GM23338 (cell line): ENCODE results near the gene ATP6V0C. TPM values are rescaled to one million over a fixed set of nuclear protein-coding genes. Genes with fewer than 3 reads are reported as not detected.
"Not testable (repeated sequence)": the region's sequence is repeated elsewhere in the genome, so short reads cannot be mapped to it uniquely, and the experiment has no call there.

Source experiments
- ATAC-seq: fragments of 200-7000 bp; cut with Tn5 transposase; 3 replicates; pipeline ENCODE4 v1.9.1; 2020
- DNase-seq: peaks from one replicate; pipeline ENCODE4 v3.0.0-alpha.2; 2015; ENCODE audit warnings: low spot score
- H2AFZ ChIP-seq: fragments of 200-600 bp; sonication (generic); 2 replicates; pipeline ENCODE4 v1.8.0; 2016; ENCODE audit warnings: antibody characterized with exemption, mild to moderate bottlenecking, moderate library complexity
- H3F3A ChIP-seq: fragments of 200-600 bp; sonication (generic); replicated peaks from 2 replicates; pipeline ENCODE4 v1.8.0; 2017; ENCODE audit warnings: antibody characterized with exemption, mixed run types, low read depth
- H3K27ac ChIP-seq: fragments of 200-600 bp; sonication (generic); 2 replicates; pipeline ENCODE4 v1.6.1; 2016; ENCODE audit warnings: low read depth
- H3K27me3 ChIP-seq: fragments of 200-600 bp; sonication (generic); 2 replicates; pipeline ENCODE4 v1.8.0; 2016; ENCODE audit warnings: mild to moderate bottlenecking, mixed run types, moderate library complexity; ENCODE audit not compliant: insufficient read depth
- H3K36me3 ChIP-seq: fragments of 200-600 bp; sonication (generic); 2 replicates; pipeline ENCODE4 v1.8.0; 2016; ENCODE audit warnings: mild to moderate bottlenecking; ENCODE audit not compliant: insufficient read depth
- H3K4me1 ChIP-seq: fragments of 200-600 bp; sonication (generic); 2 replicates; pipeline ENCODE4 v1.8.0; 2016; ENCODE audit warnings: mild to moderate bottlenecking, moderate library complexity; ENCODE audit not compliant: insufficient read depth
- H3K4me2 ChIP-seq: fragments of 200-600 bp; sonication (generic); 2 replicates; pipeline ENCODE4 v1.7.1; 2017; ENCODE audit warnings: mixed run types
- H3K4me3 ChIP-seq: fragments of 200-600 bp; sonication (generic); 2 replicates; pipeline ENCODE4 v1.6.1; 2016; ENCODE audit warnings: mixed run types
- H3K79me2 ChIP-seq: fragments of 200-600 bp; sonication (generic); replicated peaks from 2 replicates; pipeline ENCODE4 v1.8.0; 2017; ENCODE audit warnings: mild to moderate bottlenecking; ENCODE audit not compliant: insufficient read depth
- H3K9me2 ChIP-seq: fragments of 200-600 bp; sonication (generic); 2 replicates; pipeline ENCODE4 v1.8.0; 2017; ENCODE audit not compliant: insufficient read depth
- H4K20me1 ChIP-seq: fragments of 200-600 bp; sonication (generic); replicated peaks from 2 replicates; pipeline ENCODE4 v1.8.0; 2017; ENCODE audit warnings: mild to moderate bottlenecking; ENCODE audit not compliant: insufficient read depth
- H3K27ac Mint-ChIP-seq: 2 replicates; pipeline ENCODE4 v1.8.0; 2020; ENCODE audit warnings: inconsistent platforms, mild to moderate bottlenecking, moderate library complexity, mixed read lengths
- H3K27me3 Mint-ChIP-seq: 3 replicates; pipeline ENCODE4 v1.8.0; 2022; ENCODE audit warnings: low read depth, mild to moderate bottlenecking, moderate library complexity, mixed read lengths, inconsistent platforms; ENCODE audit not compliant: insufficient read depth, poor library complexity
- H3K36me3 Mint-ChIP-seq: 3 replicates; pipeline ENCODE4 v1.8.0; 2021; ENCODE audit warnings: low read depth, mild to moderate bottlenecking, inconsistent platforms, moderate library complexity, mixed read lengths
- H3K4me1 Mint-ChIP-seq: 3 replicates; pipeline ENCODE4 v1.8.0; 2020; ENCODE audit warnings: mild to moderate bottlenecking, inconsistent platforms, mixed read lengths
- H3K4me3 Mint-ChIP-seq: 3 replicates; pipeline ENCODE4 v1.8.0; 2021; ENCODE audit warnings: moderate library complexity, mild to moderate bottlenecking, inconsistent platforms, mixed read lengths
- H3K9me3 Mint-ChIP-seq: 3 replicates; pipeline ENCODE4 v1.8.0; 2020; ENCODE audit warnings: moderate library complexity, mild to moderate bottlenecking, inconsistent platforms, mixed read lengths
- CREB1 ChIP-seq: fragments of 250-450 bp; sonication (Bioruptor Pico); IDR thresholded peaks from 2 replicates; pipeline ENCODE4 v1.5.0; 2020; ENCODE audit warnings: low read depth, mild to moderate bottlenecking, moderate library complexity
- CTCF ChIP-seq, 2 experiments: fragments of 200-600 bp in 1 of 2; sonication (generic) in 1 of 2; conservative IDR thresholded peaks; 2 replicates each; pipeline versions ENCODE4 v1.5.1 to v1.6.1; 2016 to 2017; ENCODE audit warnings: antibody characterized with exemption in 2 of 2, low read depth in 2 of 2, mild to moderate bottlenecking in 2 of 2, moderate library complexity in 1 of 2
- EZH2 ChIP-seq: fragments of 200-600 bp; sonication (generic); IDR thresholded peaks from one replicate; pipeline ENCODE4 v1.8.0; 2017; ENCODE audit warnings: antibody characterized with exemption, mild to moderate bottlenecking, low read depth; ENCODE audit not compliant: unreplicated experiment
- JUNB ChIP-seq: IDR thresholded peaks from one replicate; pipeline ENCODE4 v1.6.1; 2016; ENCODE audit warnings: antibody characterized with exemption; ENCODE audit not compliant: unreplicated experiment
- REST ChIP-seq: IDR thresholded peaks from one replicate; pipeline ENCODE4 v1.6.1; 2018; ENCODE audit warnings: antibody characterized with exemption; ENCODE audit not compliant: unreplicated experiment
- STAT1 ChIP-seq: IDR thresholded peaks from one replicate; pipeline ENCODE4 v1.6.1; 2016; ENCODE audit warnings: antibody characterized with exemption; ENCODE audit not compliant: unreplicated experiment
- ZNF331 ChIP-seq: fragments of 250-450 bp; sonication (Bioruptor Pico); IDR thresholded peaks from 2 replicates; pipeline ENCODE4 v1.5.0; 2020; ENCODE audit warnings: low read depth, mild to moderate bottlenecking, moderate library complexity
- polyA plus RNA-seq: library from polyadenylated mRNA; unstranded; fragments of >200 nt; fragmentation: Nextera tagmentation; extraction: Ambion mirVana; gene quantifications from 2 replicates; pipeline ENCODE4 v1.2.1, GENCODE V29; 2016
- total RNA-seq: library from RNA; depleted of rRNA; stranded (reverse); fragments of >200 nt; shearing (Covaris generic); gene quantifications from 2 replicates; pipeline ENCODE4 v1.2.3, GENCODE V29; 2014

Gene ATP6V0C
- total and polyA plus RNA-seq, 2 experiments from 2014 or later: 98.2 to 162 TPM

GRCh38 chr16:2478279-2478678, 35.5 kb upstream of the ATP6V0C start:
- TF ChIP-seq EZH2: no peak
- no peak for TF ChIP-seq STAT1
- TF ChIP-seq JUNB: no peak
- no peak for TF ChIP-seq ZNF331 (CRISPR knock-in tag)
- Mint-ChIP-seq H3K27me3 (peaks cover 24% of the 10 kb centered on the region), H3K27ac (no peak overlapping the region), H3K36me3 (no peaks in the 10 kb centered on the region; the same call in 1 of the 3 replicates), H3K9me3 (no peaks in the 10 kb centered on the region), H3K4me3 (no peak overlapping the region), H3K4me1 (peaks cover 7% of the 10 kb centered on the region; the same call in 2 of the 3 replicates)
- DNase-seq: no peak
- no peak for ATAC-seq
- Histone ChIP-seq H3K9me2 (no peaks in the 10 kb centered on the region), H3K27ac (no peak overlapping the region), H3K4me2 (no peak overlapping the region), H3K79me2 (peaks cover 17% of the 10 kb centered on the region), H3K4me1 (peaks cover 8% of the 10 kb centered on the region), H3F3A (peaks cover 9% of the 10 kb centered on the region), H4K20me1 (peaks cover 32% of the 10 kb centered on the region), H3K27me3 (peaks cover 25% of the 10 kb centered on the region), H3K36me3 (no peaks in the 10 kb centered on the region), H3K4me3 (no peak overlapping the region), H2AFZ (no peak overlapping the region)

GRCh38 chr16:2479996-2480395, 33.8 kb upstream of the ATP6V0C start:
- not testable (repeated sequence) for H3K27ac ChIP-seq, H3K9me3 Mint-ChIP-seq, ATAC-seq, H3K4me3 ChIP-seq, H2AFZ ChIP-seq, H3K36me3 Mint-ChIP-seq, H3K36me3 ChIP-seq, H3F3A ChIP-seq, H3K9me2 ChIP-seq, H3K4me1 ChIP-seq, DNase-seq, H3K4me2 ChIP-seq, H3K27ac Mint-ChIP-seq, H3K4me3 Mint-ChIP-seq
- Histone ChIP-seq H3K79me2 (peaks cover 17% of the 10 kb centered on the region), H3K27me3 (peaks cover 14% of the 10 kb centered on the region; the same call in 1 of the 2 replicates), H4K20me1 (peaks cover 32% of the 10 kb centered on the region)
- H3K4me1 Mint-ChIP-seq: peaks cover 14% of the 10 kb centered on the region
- peaks cover 18% of the 10 kb centered on the region for H3K27me3 Mint-ChIP-seq

- Mint-ChIP-seq H3K27me3 (peaks cover 16% of the 10 kb centered on the region), H3K4me1 (peaks cover 13% of the 10 kb centered on the region), H3K27ac (no peak overlapping the region), H3K36me3 (no peaks in the 10 kb centered on the region; the same call in 1 of the 3 replicates), H3K4me3 (no peak overlapping the region), H3K9me3 (no peaks in the 10 kb centered on the region)
- H4K20me1 ChIP-seq: peaks cover 29% of the 10 kb centered on the region
- no peak for ATAC-seq
- no peaks in the 10 kb centered on the region for H3K9me2 ChIP-seq
- H3K27ac ChIP-seq: no peak overlapping the region
- H3K4me2 ChIP-seq: no peak overlapping the region
- no peak overlapping the region for H3K4me3 ChIP-seq
- H2AFZ ChIP-seq: no peak overlapping the region
- no peak for DNase-seq
- peaks cover 6% of the 10 kb centered on the region for H3F3A ChIP-seq
- H3K27me3 ChIP-seq: peaks cover 13% of the 10 kb centered on the region; the same call in 1 of the 2 replicates
- no peaks in the 10 kb centered on the region for H3K36me3 ChIP-seq
- H3K79me2 ChIP-seq: peaks cover 17% of the 10 kb centered on the region
- H3K4me1 ChIP-seq: peaks cover 5% of the 10 kb centered on the region
- TF ChIP-seq REST (no peak), CREB1 (no peak), STAT1 (no peak), CTCF (conservative IDR thresholded peaks at IDR 0.05; ENCODE audit: low read depth in 2 of 2) (no peak)
Observed at GRCh38 chr16:2480948-2481347, 32.8 kb upstream of the ATP6V0C start.
